Panc1 (cell line): ENCODE results near the gene ADD2.

Experiments
- POLR2AphosphoS5 ChIP-seq: IDR thresholded peaks from 2 replicates; pipeline ENCODE4 v1.6.1; 2012; ENCODE audit warnings: mild to moderate bottlenecking, low read depth, low read length, moderate library complexity
- SIN3A ChIP-seq: IDR thresholded peaks from 2 replicates; pipeline ENCODE4 v1.6.1; 2012; ENCODE audit warnings: low read depth, mild to moderate bottlenecking, low read length, moderate library complexity, borderline replicate concordance; ENCODE audit not compliant: insufficient read depth
- TCF7L2 ChIP-seq: IDR thresholded peaks from 2 replicates; pipeline ENCODE4 v1.6.1; 2011; ENCODE audit warnings: mild to moderate bottlenecking, low read depth, low read length, inconsistent platforms
- TF ChIP-seq, protein P1 (sequence below): fragments of 450-650 bp; IDR thresholded peaks from 2 replicates; pipeline ENCODE4 v1.5.1; 2017; ENCODE audit warnings: mild to moderate bottlenecking

DNA sequence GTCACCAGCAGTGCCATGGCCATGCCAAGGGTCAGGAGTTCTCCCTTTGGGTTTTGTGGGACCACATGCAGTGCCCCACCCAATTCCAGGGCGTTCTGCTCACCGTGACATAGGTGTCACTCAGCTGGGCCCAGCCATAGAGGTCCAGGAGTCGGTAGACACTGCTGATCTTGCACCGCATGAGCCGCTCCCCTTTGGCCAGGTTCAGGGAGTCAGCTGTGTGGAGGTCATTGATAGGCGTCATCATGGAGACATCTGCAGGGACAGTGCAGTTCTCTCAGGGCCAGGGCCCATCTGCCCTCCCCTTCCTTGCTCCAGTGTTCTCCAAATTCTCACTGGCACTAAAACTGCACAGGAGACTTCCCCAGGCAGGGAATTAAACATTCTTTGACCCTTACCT is 71.9 kb downstream of the ADD2 start:
- TF ChIP-seq, protein P1, sequence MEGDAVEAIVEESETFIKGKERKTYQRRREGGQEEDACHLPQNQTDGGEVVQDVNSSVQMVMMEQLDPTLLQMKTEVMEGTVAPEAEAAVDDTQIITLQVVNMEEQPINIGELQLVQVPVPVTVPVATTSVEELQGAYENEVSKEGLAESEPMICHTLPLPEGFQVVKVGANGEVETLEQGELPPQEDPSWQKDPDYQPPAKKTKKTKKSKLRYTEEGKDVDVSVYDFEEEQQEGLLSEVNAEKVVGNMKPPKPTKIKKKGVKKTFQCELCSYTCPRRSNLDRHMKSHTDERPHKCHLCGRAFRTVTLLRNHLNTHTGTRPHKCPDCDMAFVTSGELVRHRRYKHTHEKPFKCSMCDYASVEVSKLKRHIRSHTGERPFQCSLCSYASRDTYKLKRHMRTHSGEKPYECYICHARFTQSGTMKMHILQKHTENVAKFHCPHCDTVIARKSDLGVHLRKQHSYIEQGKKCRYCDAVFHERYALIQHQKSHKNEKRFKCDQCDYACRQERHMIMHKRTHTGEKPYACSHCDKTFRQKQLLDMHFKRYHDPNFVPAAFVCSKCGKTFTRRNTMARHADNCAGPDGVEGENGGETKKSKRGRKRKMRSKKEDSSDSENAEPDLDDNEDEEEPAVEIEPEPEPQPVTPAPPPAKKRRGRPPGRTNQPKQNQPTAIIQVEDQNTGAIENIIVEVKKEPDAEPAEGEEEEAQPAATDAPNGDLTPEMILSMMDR = no peak
- TF ChIP-seq POLR2AphosphoS5 (no peak), SIN3A (no peak), TCF7L2 (no peak)
